Measurements from ENCODE around the gene ID2. TPM values are rescaled to one million over a fixed set of nuclear protein-coding genes. Genes with fewer than 3 reads are reported as not detected.
A peak's percentile ranks its signal among the peaks of the same experiment; 100 is the strongest.

The ID2 gene
- total and polyA plus RNA-seq, 2 of the 13 experiments (the other 11 are each of a cell fraction or from before 2014, with no cell fraction given), result 214 to 719 TPM

DNA sequence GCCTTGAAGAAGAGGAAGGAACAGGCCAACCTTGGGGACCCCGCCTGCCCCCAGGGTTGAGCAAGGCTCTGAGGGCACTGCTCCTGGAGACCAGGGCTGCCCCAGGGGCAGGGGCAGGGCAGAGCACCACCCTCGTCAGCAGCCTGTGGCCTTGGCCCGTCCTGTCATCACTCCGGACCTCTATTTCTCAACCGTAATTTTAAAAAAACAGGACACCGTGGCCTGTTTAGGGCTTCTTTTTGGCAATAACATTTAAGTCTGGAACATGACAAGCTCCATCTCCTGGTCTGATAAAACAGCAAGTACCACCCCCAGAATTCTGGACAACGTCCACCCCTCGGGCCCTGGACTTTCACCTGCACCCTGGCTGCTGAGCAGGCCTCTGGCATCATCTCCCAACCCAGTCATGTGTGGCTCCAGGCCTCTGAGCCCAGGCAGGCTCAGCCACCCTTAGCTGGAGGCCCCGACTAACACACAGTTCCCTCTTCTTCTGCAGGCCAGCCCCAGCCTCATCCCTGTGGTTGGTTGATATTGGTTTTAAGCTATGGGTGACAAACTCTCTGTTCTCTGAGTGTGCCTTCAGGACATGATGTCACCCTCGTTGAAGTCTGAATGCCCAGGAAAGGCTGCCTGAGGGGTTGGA, 22.6 kb upstream of the ID2 start (continued):
- TF ChIP-seq, protein P1, sequence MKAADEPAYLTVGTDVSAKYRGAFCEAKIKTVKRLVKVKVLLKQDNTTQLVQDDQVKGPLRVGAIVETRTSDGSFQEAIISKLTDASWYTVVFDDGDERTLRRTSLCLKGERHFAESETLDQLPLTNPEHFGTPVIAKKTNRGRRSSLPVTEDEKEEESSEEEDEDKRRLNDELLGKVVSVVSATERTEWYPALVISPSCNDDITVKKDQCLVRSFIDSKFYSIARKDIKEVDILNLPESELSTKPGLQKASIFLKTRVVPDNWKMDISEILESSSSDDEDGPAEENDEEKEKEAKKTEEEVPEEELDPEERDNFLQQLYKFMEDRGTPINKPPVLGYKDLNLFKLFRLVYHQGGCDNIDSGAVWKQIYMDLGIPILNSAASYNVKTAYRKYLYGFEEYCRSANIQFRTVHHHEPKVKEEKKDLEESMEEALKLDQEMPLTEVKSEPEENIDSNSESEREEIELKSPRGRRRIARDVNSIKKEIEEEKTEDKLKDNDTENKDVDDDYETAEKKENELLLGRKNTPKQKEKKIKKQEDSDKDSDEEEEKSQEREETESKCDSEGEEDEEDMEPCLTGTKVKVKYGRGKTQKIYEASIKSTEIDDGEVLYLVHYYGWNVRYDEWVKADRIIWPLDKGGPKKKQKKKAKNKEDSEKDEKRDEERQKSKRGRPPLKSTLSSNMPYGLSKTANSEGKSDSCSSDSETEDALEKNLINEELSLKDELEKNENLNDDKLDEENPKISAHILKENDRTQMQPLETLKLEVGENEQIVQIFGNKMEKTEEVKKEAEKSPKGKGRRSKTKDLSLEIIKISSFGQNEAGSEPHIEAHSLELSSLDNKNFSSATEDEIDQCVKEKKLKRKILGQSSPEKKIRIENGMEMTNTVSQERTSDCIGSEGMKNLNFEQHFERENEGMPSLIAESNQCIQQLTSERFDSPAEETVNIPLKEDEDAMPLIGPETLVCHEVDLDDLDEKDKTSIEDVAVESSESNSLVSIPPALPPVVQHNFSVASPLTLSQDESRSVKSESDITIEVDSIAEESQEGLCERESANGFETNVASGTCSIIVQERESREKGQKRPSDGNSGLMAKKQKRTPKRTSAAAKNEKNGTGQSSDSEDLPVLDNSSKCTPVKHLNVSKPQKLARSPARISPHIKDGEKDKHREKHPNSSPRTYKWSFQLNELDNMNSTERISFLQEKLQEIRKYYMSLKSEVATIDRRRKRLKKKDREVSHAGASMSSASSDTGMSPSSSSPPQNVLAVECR (CRISPR knock-in tag; IDR thresholded peaks at IDR 0.05; ENCODE audit: borderline replicate concordance), result peak; percentile 25; the same call in 1 of the 2 replicates
- TF ChIP-seq ZNF225 (CRISPR knock-in tag; IDR thresholded peaks at IDR 0.05) (0 out of 2 replicates have a peak, but pooled peaks have one; percentile 44), ZNF343 (CRISPR knock-in tag; IDR thresholded peaks at IDR 0.05) (no peak), ZNF263 (CRISPR knock-in tag; IDR thresholded peaks at IDR 0.05) (0 out of 2 replicates have a peak, but pooled peaks have one; percentile 11), MIER2 (CRISPR knock-in tag; IDR thresholded peaks at IDR 0.05) (peak; percentile 51; the same call in 1 of the 2 replicates), FLYWCH1 (CRISPR knock-in tag; IDR thresholded peaks at IDR 0.05) (no peak), ZNF839 (CRISPR knock-in tag; IDR thresholded peaks at IDR 0.05; ENCODE audit: borderline replicate concordance) (0 out of 2 replicates have a peak, but pooled peaks have one; percentile 64), ZBTB21 (CRISPR knock-in tag; IDR thresholded peaks at IDR 0.05) (no peak), WIZ (CRISPR knock-in tag; IDR thresholded peaks at IDR 0.05) (0 out of 2 replicates have a peak, but pooled peaks have one; percentile 18), CREM (IDR thresholded peaks at IDR 0.05) (peak; percentile 27; the same call in 1 of the 2 replicates), CREM (CRISPR knock-in tag; IDR thresholded peaks at IDR 0.05) (no peak), ZNF746 (CRISPR knock-in tag; IDR thresholded peaks at IDR 0.05) (no peak), CBX1 (IDR thresholded peaks at IDR 0.05; ENCODE audit: low read depth) (peak; percentile 46), PAX8 (CRISPR knock-in tag; IDR thresholded peaks at IDR 0.05; ENCODE audit: borderline replicate concordance) (0 out of 2 replicates have a peak, but pooled peaks have one; percentile 25), NFKBIZ (CRISPR knock-in tag; IDR thresholded peaks at IDR 0.05) (no peak)
- TF ChIP-seq, protein P2, sequence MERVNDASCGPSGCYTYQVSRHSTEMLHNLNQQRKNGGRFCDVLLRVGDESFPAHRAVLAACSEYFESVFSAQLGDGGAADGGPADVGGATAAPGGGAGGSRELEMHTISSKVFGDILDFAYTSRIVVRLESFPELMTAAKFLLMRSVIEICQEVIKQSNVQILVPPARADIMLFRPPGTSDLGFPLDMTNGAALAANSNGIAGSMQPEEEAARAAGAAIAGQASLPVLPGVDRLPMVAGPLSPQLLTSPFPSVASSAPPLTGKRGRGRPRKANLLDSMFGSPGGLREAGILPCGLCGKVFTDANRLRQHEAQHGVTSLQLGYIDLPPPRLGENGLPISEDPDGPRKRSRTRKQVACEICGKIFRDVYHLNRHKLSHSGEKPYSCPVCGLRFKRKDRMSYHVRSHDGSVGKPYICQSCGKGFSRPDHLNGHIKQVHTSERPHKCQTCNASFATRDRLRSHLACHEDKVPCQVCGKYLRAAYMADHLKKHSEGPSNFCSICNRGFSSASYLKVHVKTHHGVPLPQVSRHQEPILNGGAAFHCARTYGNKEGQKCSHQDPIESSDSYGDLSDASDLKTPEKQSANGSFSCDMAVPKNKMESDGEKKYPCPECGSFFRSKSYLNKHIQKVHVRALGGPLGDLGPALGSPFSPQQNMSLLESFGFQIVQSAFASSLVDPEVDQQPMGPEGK (CRISPR knock-in tag; IDR thresholded peaks at IDR 0.05), result peak; percentile 72
- TF ChIP-seq, protein P3, sequence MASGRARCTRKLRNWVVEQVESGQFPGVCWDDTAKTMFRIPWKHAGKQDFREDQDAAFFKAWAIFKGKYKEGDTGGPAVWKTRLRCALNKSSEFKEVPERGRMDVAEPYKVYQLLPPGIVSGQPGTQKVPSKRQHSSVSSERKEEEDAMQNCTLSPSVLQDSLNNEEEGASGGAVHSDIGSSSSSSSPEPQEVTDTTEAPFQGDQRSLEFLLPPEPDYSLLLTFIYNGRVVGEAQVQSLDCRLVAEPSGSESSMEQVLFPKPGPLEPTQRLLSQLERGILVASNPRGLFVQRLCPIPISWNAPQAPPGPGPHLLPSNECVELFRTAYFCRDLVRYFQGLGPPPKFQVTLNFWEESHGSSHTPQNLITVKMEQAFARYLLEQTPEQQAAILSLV (CRISPR knock-in tag; IDR thresholded peaks at IDR 0.05; ENCODE audit: borderline replicate concordance), result no peak
- TF ChIP-seq, protein P4, sequence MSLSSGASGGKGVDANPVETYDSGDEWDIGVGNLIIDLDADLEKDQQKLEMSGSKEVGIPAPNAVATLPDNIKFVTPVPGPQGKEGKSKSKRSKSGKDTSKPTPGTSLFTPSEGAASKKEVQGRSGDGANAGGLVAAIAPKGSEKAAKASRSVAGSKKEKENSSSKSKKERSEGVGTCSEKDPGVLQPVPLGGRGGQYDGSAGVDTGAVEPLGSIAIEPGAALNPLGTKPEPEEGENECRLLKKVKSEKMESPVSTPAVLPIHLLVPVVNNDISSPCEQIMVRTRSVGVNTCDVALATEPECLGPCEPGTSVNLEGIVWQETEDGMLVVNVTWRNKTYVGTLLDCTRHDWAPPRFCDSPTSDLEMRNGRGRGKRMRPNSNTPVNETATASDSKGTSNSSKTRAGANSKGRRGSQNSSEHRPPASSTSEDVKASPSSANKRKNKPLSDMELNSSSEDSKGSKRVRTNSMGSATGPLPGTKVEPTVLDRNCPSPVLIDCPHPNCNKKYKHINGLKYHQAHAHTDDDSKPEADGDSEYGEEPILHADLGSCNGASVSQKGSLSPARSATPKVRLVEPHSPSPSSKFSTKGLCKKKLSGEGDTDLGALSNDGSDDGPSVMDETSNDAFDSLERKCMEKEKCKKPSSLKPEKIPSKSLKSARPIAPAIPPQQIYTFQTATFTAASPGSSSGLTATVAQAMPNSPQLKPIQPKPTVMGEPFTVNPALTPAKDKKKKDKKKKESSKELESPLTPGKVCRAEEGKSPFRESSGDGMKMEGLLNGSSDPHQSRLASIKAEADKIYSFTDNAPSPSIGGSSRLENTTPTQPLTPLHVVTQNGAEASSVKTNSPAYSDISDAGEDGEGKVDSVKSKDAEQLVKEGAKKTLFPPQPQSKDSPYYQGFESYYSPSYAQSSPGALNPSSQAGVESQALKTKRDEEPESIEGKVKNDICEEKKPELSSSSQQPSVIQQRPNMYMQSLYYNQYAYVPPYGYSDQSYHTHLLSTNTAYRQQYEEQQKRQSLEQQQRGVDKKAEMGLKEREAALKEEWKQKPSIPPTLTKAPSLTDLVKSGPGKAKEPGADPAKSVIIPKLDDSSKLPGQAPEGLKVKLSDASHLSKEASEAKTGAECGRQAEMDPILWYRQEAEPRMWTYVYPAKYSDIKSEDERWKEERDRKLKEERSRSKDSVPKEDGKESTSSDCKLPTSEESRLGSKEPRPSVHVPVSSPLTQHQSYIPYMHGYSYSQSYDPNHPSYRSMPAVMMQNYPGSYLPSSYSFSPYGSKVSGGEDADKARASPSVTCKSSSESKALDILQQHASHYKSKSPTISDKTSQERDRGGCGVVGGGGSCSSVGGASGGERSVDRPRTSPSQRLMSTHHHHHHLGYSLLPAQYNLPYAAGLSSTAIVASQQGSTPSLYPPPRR (CRISPR knock-in tag; IDR thresholded peaks at IDR 0.05; ENCODE audit: borderline replicate concordance), result peak; percentile 57

All from HepG2 (cell line).